GM13977 (cell line): Measurements from ENCODE around the gene CD38.
"Not testable (repeated sequence)": the region's sequence is repeated elsewhere in the genome, so short reads cannot be mapped to it uniquely, and the experiment has no call there.

Experiments
- DNase-seq: peaks from one replicate; pipeline ENCODE4 v3.0.0; 2012; ENCODE audit warnings: low spot score
- CTCF ChIP-seq: IDR thresholded peaks from 2 replicates; pipeline ENCODE4 v1.5.1; 2012; ENCODE audit warnings: mild to moderate bottlenecking, control low read depth; ENCODE audit not compliant: insufficient read depth; ENCODE audit errors: extremely low read depth, missing control alignments
- in situ Hi-C: fragments of 300-500 bp; cut with MboI; formaldehyde crosslinking; loops from one replicate; pipeline ENCODE4 v1.12.0; 2022; ENCODE audit warnings: low sequenced_read_pairs, low pct_unique_long_range_greater_than_20kb, mixed read lengths, inconsistent platforms; ENCODE audit not compliant: unreplicated experiment

The CD38 gene

GRCh38 chr4:15757054-15757453 lies 21.1 kb upstream of the CD38 start:
- in situ Hi-C loops: no loop called here
- TF ChIP-seq CTCF: no peak
- no peak for DNase-seq

GRCh38 chr4:15758294-15758693 lies 19.8 kb upstream of the CD38 start:
- DNase-seq: no peak
- in situ Hi-C loops: no loop called here
- no peak for TF ChIP-seq CTCF

GRCh38 chr4:15762460-15762859 lies 15.7 kb upstream of the CD38 start:
- in situ Hi-C loops, DNase-seq: not testable (repeated sequence)

GRCh38 chr4:15765391-15765790 lies 12.7 kb upstream of the CD38 start:
- no peak for DNase-seq
- in situ Hi-C loops: no loop called here
- no peak for TF ChIP-seq CTCF

- in situ Hi-C loops: no loop called here
- no peak for DNase-seq
- no peak for TF ChIP-seq CTCF
Measured at GRCh38 chr4:15765910-15766697, 12.0 kb upstream of the CD38 start.

GRCh38 chr4:15766821-15767220 lies 11.3 kb upstream of the CD38 start:
- in situ Hi-C loops: no loop called here
- no peak for DNase-seq
- TF ChIP-seq CTCF: no peak

GRCh38 chr4:15769202-15769601 lies 8.9 kb upstream of the CD38 start:
- no peak for DNase-seq
- in situ Hi-C loops: no loop called here
- TF ChIP-seq CTCF: no peak
